ENCODE measurements around the gene MSRB1.
"Not testable (repeated sequence)": the region's sequence is repeated elsewhere in the genome, so short reads cannot be mapped to it uniquely, and the experiment has no call there.

Gene MSRB1

GRCh38 chr16:1938316-1938715 lies 4.7 kb downstream of the MSRB1 start:
- no peak for DNase-seq

GRCh38 chr16:1936945-1937479 lies 6.0 kb downstream of the MSRB1 start:
- no peak for DNase-seq

DNA sequence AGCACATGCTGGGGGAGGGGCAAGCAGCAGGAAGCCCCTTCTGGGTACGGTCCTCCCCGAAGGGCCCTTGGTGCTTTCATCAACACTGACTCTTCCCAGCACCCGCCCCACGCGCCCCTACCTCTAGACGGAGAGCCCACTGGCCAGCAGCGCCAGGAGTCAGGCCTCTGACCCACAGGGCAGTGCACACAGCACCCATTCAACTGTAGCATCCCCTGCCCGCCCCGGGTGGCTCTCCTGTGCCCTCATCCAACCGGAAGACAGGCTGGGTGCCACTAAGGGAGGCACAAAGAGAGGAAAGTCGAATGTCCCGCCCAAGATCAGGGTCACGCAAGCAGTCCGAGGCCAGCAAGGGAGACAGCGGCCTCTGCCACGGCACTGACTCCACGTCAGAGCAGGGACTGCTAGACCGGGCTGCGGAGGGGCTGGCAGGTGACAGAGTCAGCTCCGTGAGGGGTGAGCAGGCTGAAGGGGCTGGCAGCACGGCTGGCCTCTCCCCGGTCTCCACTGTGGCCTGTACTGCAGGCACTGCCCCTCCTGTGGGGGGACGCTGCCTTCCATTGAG lies 9.8 kb downstream of the MSRB1 start:
- DNase-seq, result no peak

- no peak for DNase-seq
Measured at GRCh38 chr16:1932050-1933028, 10.7 kb downstream of the MSRB1 start.

- DNase-seq, result no peak
Measured at GRCh38 chr16:1930338-1930720, 12.7 kb downstream of the MSRB1 start.

- DNase-seq, result peak in 1 of 2 experiments; percentile 56
Measured at GRCh38 chr16:1929578-1930337, 13.2 kb downstream of the MSRB1 start.

- no peak for DNase-seq
Measured at GRCh38 chr16:1929105-1929504, 13.9 kb downstream of the MSRB1 start.

DNA sequence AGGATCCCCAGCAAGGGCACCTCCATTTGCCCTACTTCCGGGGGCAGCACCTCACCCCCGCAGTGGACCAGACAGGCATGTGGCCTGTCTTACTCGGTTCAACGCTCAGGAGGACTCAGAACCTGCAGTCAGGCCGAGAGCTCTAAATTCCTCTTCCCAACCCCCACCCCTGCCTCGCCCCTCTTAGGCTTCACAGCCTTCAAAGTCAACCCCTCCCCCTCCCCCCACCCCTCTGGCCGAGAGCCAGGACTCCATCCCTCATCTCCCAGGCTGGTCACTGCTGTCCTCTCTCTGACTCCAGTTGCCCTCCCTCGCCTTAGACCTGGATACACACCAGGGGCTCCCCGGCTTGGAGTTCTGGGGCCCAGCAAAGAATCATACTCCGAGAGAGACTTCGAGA lies 16.7 kb downstream of the MSRB1 start:
- DNase-seq, result no peak

DNA sequence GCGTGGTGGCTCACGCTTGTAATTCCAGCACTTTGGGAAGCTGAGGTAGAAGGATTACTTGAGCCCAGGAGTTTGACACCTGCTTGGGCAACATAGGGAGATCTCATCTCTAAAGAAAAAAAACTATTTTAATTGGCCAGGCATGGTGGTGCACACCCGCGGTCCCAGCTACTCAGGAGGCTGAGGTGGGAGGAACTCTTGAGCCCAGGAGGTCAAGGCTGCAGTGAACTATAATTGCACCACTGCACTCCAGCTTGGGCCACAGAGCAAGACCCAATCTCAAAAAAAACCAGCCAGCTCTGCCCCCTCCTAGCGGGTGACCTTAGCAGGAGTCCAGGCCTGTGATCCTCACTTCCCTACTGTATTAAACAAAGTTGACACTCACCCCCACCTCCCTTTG lies 18.9 kb downstream of the MSRB1 start:
- DNase-seq, result no peak

- no peak for DNase-seq
Measured at GRCh38 chr16:1923299-1924034, 19.5 kb downstream of the MSRB1 start.

DNA sequence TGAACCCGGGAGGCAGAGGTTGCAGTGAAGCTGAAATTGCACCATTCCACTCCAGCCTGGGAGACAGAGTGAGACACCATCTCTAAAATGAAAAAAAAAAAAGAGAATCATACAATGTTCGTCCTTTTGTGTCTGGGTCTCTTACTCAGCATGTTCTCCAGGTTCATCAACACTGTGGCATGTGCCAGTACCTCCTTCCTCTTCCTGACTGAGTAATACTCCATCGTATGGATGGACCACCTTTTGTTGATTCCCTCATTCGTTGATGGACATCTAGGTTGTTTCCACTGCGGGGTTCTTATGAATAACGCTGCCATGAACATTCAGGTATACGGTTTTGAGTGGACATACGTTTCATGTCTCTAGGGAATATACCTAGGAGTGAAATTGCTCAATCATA lies 20.6 kb downstream of the MSRB1 start:
- DNase-seq, result no peak

DNA sequence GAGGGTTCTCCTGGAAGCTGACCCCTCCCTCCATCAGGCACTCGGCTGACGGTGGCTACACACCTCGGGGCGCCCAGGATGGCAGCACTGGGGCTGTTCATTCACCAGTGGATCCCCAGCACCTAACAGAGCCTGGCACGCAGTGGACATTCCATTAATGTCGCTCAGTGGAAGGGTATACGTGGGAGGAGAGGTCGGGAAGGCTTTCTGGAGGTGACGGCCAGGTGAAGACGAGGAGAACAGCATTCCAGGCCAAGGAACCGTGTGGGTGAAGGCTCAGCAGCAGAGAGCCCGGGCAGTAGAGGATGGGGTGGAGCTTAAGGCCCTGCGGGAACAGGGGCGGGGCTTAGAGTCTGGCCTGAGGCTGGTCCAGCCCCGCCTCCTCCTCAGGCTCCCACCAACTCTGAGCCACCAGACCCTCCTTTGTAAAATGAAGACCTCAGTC lies 22.2 kb downstream of the MSRB1 start:
- DNase-seq, result peak in 1 of 2 experiments; percentile 10

GRCh38 chr16:1920122-1920521 lies 22.9 kb downstream of the MSRB1 start:
- DNase-seq, result not testable (repeated sequence)

DNA sequence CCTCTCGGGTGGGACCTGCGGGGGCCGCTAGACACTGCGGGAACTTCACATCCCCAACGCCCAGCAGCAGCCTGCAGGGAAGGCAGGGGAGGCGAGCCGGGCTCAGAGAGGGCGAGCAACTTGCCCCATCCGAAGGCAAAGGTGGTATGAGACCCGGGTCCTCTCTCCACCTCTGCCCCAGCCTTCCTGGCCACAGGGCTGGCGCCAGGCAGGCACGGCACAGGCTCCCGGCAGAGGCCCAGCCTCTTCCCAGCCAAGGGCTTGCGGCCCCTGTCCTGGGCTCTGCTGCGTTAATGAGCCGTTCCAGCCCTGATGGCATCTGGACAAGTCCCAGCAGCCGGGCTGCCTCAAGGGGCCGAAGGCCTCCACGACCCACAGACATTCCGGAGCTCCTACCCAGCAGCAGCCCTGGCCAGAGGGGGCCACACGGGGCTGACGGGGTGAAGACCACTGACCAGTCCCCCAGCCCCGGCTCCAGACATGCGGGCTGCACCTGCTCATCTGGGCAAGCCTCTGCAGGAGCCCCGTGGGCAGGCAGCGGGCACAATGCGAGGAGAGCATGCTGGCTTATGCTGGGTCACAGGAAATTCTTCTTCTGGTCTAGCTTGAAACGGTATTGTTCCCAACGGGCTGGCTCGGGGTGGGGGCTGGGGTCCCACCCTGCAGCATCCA lies 23.5 kb downstream of the MSRB1 start:
- DNase-seq, result no peak

GRCh38 chr16:1918351-1919326 lies 24.4 kb downstream of the MSRB1 start, which contains the start of gene HS3ST6:
TSS of gene HS3ST6 (minus strand) at chr16:1918415. CDS start at chr16:1918323, 92 bp downstream.
- no peak for DNase-seq

DNA sequence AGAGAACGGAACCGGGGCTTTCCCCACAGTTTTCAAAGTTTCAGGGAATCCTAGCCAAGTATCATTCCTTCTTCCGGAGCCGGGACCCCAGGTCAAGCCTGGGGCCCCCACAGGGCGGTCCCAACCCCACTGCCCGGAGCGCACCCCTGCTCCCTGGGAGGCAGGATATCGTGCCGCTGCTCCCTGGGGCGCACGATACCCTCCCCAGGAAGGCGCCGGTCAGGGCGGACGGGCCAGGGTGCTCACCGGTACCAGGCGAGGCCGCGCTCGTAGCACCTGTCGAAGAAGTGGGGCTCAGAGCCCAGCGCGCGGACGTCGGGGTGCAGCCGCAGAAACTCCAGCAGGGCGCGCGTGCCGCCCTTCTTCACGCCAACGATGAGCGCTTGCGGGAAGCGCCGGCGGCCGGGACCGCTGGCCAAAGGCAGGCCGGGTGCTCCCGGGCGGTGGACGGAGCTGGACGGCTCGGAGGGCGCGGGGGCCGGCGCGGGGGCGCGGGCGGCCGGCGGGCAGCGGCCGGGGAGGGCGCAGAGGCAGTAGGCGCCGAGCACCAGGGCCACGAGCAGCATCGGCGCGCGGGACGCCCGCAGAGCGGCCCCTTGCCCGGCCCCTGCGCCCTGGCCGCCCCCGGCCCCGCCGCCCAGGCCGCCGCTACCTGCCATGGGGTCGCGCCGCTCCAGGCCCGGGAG lies 25.2 kb downstream of the MSRB1 start:
- DNase-seq, result no peak

DNA sequence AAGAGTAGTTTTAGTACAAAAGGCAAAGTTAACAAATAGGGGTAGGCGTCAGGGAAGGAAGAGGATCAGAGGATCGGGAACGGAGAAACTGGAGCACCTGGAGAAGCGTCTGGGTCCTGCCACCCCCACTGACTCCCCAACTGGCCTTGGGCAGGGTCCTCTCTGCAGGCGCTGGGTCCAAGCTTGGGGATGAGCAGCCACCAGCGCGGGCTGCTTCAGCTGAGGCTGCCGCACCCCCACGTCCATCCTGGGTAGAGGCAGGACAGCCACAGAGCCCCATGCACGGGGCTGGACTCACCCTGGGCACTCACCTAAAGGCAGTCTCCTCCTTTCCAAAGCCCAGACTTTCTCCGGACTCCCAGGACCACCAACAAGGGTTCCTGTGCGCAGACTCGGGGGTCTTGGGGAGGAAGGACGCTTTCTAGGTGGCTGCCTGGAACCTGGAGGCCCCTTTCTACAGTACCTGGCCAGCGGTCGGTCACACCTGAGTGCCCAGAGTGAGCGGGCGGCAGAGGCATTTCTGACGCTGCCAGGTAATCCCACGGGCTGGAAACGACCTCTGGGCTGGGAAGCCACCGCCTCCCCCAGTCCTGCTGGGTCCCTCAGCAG lies 25.8 kb downstream of the MSRB1 start:
- no peak for DNase-seq

GRCh38 chr16:1916640-1916990 lies 26.4 kb downstream of the MSRB1 start:
- no peak for DNase-seq
